K562 (cell line): ENCODE data around the gene ACO2. TPM values are rescaled to one million over a fixed set of nuclear protein-coding genes. Genes with fewer than 3 reads are reported as not detected.
A peak's percentile ranks its signal among the peaks of the same experiment; 100 is the strongest.

ENCODE experiments used
- ARID2 ChIP-seq: fragments of 450-650 bp; IDR thresholded peaks from 2 replicates; pipeline ENCODE4 v1.6.1; 2017; ENCODE audit warnings: antibody characterized with exemption, mild to moderate bottlenecking
- CBX5 ChIP-seq: IDR thresholded peaks from 2 replicates; pipeline ENCODE4 v1.6.1; 2014; ENCODE audit warnings: low read depth, borderline replicate concordance
- DMBX1 ChIP-seq: fragments of 250-450 bp; sonication (Bioruptor Pico); IDR thresholded peaks from 2 replicates; pipeline ENCODE4 v1.8.0; 2022; ENCODE audit warnings: inconsistent platforms, mild to moderate bottlenecking, moderate library complexity, borderline replicate concordance
- FOXJ3 ChIP-seq: sonication (generic); formaldehyde crosslinking; IDR thresholded peaks from 2 replicates; pipeline ENCODE4 v1.4.0; 2020; ENCODE audit warnings: mild to moderate bottlenecking, missing genetic modification reagents
- HMG20B ChIP-seq: fragments of 250-450 bp; sonication (Bioruptor Pico); IDR thresholded peaks from 2 replicates; pipeline ENCODE4 v1.5.0; 2021; ENCODE audit warnings: mild to moderate bottlenecking
- KDM4B ChIP-seq, 2 experiments: fragments of 450-650 bp in 1 of 2; sonication (generic) in 1 of 2; IDR thresholded peaks; 2 replicates each; pipeline ENCODE4 v1.6.1; 2016 to 2017; ENCODE audit warnings: borderline replicate concordance in 2 of 2, antibody characterized with exemption in 1 of 2, low read depth in 1 of 2, mild to moderate bottlenecking in 1 of 2
- MIER1 ChIP-seq: fragments of 450-650 bp; IDR thresholded peaks from 2 replicates; pipeline ENCODE4 v1.6.1; 2016; ENCODE audit warnings: antibody characterized with exemption, mild to moderate bottlenecking, low read depth
- PCBP2 ChIP-seq: fragments of 200-400 bp; formaldehyde crosslinking; IDR thresholded peaks from 2 replicates; pipeline ENCODE4 v1.6.1; 2018; ENCODE audit warnings: low read length, low read depth, mild to moderate bottlenecking, moderate library complexity; ENCODE audit not compliant: poor library complexity, severe bottlenecking
- PHB ChIP-seq: fragments of 250-450 bp; sonication (Bioruptor Pico); IDR thresholded peaks from 2 replicates; pipeline ENCODE4 v1.5.0; 2021
- RBBP5 ChIP-seq: fragments of 200-600 bp; sonication (generic); IDR thresholded peaks from 2 replicates; pipeline ENCODE4 v1.6.1; 2012; ENCODE audit warnings: borderline replicate concordance, mild to moderate bottlenecking, low read length, control low read depth, inconsistent platforms; ENCODE audit not compliant: insufficient read depth, poor library complexity, severe bottlenecking
- RUNX1 ChIP-seq: sonication (generic); IDR thresholded peaks from 2 replicates; pipeline ENCODE4 v1.6.1; 2016; ENCODE audit warnings: antibody characterized with exemption, low read depth
- SETDB1 ChIP-seq: IDR thresholded peaks from one replicate; pipeline ENCODE4 v1.6.1; 2012; ENCODE audit warnings: low read length, control low read depth, inconsistent platforms
- SP1 ChIP-seq: sonication (generic); formaldehyde crosslinking; IDR thresholded peaks from 2 replicates; pipeline ENCODE4 v1.8.1; 2022; ENCODE audit warnings: mild to moderate bottlenecking, missing genetic modification reagents
- TAF1 ChIP-seq: IDR thresholded peaks from 2 replicates; pipeline ENCODE4 v1.6.1; 2011; ENCODE audit warnings: mild to moderate bottlenecking, low read length, moderate library complexity; ENCODE audit not compliant: insufficient read depth, control insufficient read depth, severe bottlenecking; ENCODE audit errors: extremely low read depth
- ZBTB9 ChIP-seq: fragments of 450-650 bp; formaldehyde crosslinking; IDR thresholded peaks from 2 replicates; pipeline ENCODE4 v1.4.0; 2020; ENCODE audit warnings: mild to moderate bottlenecking, moderate library complexity
- ZNF318 ChIP-seq, 2 experiments: fragments of 450-650 bp; IDR thresholded peaks; 2 replicates each; pipeline ENCODE4 v1.6.1; 2016; ENCODE audit warnings: mild to moderate bottlenecking in 2 of 2, borderline replicate concordance in 1 of 2, low read depth in 1 of 2, moderate library complexity in 1 of 2
- ZNF561 ChIP-seq: fragments of 450-650 bp; formaldehyde crosslinking; conservative IDR thresholded peaks from 2 replicates; pipeline ENCODE4 v1.4.0; 2020; ENCODE audit warnings: mild to moderate bottlenecking, moderate library complexity
- polyA plus RNA-seq, 8 experiments: library from polyadenylated mRNA; depleted of rRNA in 4 of 8; stranded (reverse) in 5 of 8; unstranded in 3 of 8; fragments of >200 nt; fragmentation: Nextera tagmentation in 2 of 8; fragmentation: Illumina TruSeq in 1 of 8; extraction: Ambion mirVana in 2 of 8; extraction: Trizol in 1 of 8; gene quantifications; 2 replicates each; pipeline versions ENCODE4 v1.2.1 to v1.2.3, GENCODE V29; 2011 to 2014; ENCODE audit warnings: inconsistent platforms in 1 of 8, missing spikeins in 1 of 8
- total RNA-seq, 7 experiments: library from RNA; depleted of rRNA in 6 of 7; stranded (reverse); fragments of >200 nt in 6 of 7; fragmentation: Illumina TruSeq in 2 of 7; extraction: Trizol in 2 of 7; gene quantifications; 2 replicates each; pipeline versions ENCODE4 v1.2.1 to v1.2.3, GENCODE V29; 2011 to 2021; ENCODE audit warnings: low replicate concordance in 1 of 7

ACO2 gene
- total and polyA plus RNA-seq, 9 of the 15 experiments (the other 6 are each of a cell fraction or from before 2014, with no cell fraction given): 16.2 to 119 (median 43.2) TPM

- no peak for TF ChIP-seq CBX5
- no peak for TF ChIP-seq HMG20B
- no peak for TF ChIP-seq PHB (CRISPR knock-in tag)
- TF ChIP-seq FOXJ3: no peak
- TF ChIP-seq SETDB1: peak; percentile 46
- TF ChIP-seq TAF1: peak; percentile 95
- TF ChIP-seq ZBTB9: no peak
- TF ChIP-seq RBBP5: peak; percentile 87
- TF ChIP-seq ARID2: no peak
- no peak for TF ChIP-seq DMBX1
- peak; percentile 97 for TF ChIP-seq SP1 (CRISPR knock-in tag)
- TF ChIP-seq RUNX1: no peak
- TF ChIP-seq MIER1: no peak
- peak in 1 of 2 experiments; percentile 46; a peak in 1 of 4 replicates for TF ChIP-seq KDM4B (IDR thresholded peaks at IDR 0.05; ENCODE audit: borderline replicate concordance in 2 of 2, low read depth in 1 of 2)
- peak in 1 of 2 experiments; percentile 56; a peak in 1 of 4 replicates for TF ChIP-seq ZNF318 (IDR thresholded peaks at IDR 0.05; ENCODE audit: borderline replicate concordance in 1 of 2, low read depth in 1 of 2)
- no peak for TF ChIP-seq PCBP2
- TF ChIP-seq ZNF561 (CRISPR knock-in tag): no peak
Observed at GRCh38 chr22:41468381-41469217, at the start of gene ACO2, which contains the start of gene PHF5A (continued).
